GM04503 (cell line): ENCODE results near the gene ECT2.
"Not testable (repeated sequence)": the region's sequence is repeated elsewhere in the genome, so short reads cannot be mapped to it uniquely, and the experiment has no call there.

Experiments used
- DNase-seq: peaks from one replicate; pipeline ENCODE4 v3.0.0-alpha.2; 2012; ENCODE audit warnings: low read depth

ECT2 gene

DNA sequence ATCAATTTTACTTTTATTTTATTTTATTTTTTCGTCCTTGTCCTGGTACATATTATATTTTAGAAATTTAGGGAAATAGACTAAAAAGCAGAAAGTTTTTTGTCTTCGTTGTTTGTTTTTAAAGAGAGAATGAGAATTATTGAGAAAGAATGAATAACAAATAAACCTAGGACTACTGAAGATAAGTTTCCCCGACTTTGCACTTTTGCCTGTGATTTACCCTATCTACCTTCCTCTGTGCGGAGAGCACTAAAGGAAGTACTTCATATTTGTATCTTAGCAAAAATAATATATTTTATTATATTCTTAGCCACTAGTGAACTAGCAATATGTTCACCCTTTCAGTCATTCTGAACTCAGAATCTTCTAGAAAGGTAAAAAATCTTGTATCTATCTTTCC lies 60.6 kb downstream of the ECT2 start:
- DNase-seq = no peak

DNA sequence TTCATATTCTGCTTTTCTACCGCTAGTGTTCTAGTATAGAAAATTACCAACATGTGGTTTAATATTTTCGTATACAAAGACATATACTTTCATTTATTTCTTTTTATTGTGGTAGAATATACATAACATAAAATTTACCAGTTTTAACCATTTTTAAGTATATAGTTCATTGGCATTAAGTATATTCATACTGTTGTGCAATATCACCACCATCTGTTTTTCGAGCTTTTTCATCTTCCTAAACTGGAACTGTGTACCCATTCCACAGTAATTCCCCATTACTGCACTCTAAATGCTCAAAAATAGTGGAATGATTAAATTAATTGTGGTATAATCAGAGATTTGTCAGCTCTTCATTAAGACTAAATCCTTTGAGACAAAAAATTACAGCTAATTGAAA lies 62.9 kb downstream of the ECT2 start:
- no peak for DNase-seq

DNA sequence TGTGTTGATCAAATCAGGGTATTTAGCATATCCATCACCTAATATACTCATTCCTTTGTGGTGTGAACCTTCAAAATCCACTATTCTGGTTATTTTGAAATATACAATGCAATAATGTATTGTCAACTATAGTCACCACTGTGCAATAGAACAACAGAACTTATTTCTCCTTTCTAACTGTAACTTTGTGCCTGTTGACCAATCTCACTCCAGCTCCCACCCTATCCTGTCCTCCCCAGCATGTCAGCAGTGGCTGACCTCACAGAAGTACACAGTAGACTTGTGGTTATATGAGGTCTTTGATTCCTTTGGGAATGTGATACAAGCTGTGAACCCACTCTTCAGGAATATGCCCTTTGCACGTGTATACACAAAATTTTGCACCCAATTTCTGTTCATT lies 64.2 kb downstream of the ECT2 start:
- no peak for DNase-seq

DNA sequence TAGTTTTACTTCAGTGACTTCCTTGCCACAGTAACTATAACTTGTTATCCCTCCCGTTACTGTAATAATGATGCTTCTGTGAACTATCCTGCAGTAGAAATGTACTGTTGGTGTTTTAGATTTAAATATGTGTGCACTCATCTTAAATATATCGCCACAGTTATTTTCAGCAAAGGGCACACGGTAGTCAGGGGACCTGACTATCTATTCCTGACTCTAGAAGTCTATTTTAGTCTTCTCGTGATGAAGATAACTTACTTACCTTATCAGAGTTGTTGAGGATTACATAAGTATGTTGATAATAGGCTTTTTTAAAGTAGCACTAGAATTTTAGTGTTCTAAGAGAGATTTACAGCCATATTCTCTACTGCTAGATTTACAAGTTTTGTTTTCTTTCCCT lies 65.3 kb downstream of the ECT2 start:
- DNase-seq = no peak

DNA sequence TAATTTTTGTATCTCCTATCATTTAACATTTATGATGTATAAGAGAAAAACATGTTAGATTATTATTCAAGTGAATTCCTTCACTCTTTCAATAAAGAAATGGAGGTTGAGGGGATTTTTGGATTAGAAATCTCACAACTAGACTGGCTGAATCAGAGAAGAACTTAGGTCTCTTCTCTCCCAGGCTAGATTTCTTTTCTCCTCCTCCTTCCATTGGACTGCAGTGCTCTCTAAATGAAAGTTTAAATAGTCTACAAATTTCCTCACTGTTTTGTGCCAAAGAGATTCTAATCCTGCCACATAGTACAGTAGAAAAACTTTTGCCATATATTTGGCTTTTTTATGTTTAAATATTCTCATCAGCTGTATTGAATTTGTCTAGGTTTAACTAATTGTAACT lies 65.8 kb downstream of the ECT2 start:
- DNase-seq = no peak

DNA sequence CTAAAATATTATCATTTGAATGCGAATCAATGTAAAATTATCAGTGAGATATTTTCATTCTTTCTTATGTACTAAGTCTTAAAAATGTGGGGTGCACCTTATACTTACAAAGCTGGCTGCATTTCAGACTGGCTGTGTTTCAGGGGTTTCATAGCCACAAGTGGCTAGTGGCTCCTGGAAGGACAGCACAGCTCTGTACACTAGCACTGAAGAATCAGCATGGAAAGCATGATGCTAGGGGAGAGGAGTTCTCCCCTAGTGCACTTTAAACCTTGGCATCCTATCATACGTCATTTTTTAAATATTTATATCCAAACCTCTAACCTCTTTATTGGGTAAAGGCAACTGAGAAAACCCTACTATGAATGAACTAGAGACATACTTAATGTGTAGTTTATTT lies 66.4 kb downstream of the ECT2 start:
- DNase-seq = no peak

DNA sequence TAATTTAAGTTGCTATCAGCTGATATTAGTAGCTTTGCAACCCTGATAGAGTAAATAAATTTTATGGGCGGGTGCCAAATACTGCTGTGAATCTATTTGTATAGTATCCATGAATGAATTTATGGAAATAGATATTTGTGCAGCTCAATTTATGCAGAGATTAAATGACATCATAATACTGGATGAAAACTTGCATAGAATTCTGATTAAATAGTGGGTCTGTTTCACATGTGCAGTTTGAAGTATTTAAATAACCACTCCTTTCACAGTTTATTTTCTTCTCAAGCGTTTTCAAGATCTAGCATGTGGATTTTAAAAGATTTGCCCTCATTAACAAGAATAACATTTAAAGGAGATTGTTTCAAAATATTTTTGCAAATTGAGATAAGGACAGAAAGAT lies 70.0 kb downstream of the ECT2 start:
- DNase-seq = no peak

DNA sequence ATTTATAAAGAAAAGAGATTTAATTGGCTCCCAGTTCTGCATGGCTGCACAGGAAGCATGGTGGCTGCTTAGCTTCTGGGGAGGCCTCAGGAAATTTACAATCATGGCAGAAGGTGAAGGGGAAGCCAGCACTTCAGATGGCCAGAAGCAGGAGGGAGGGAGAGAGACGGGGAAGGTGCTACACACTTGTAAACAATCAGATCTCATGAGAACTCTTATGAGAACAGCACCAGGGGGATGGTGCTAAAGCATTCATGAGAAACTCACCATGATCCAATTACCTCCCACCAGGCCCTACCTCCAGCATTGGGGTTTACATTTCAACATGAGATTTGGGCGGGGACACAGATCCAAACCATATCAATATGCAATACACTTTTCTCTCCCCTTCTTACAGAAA lies 73.7 kb downstream of the ECT2 start:
- DNase-seq = no peak

DNA sequence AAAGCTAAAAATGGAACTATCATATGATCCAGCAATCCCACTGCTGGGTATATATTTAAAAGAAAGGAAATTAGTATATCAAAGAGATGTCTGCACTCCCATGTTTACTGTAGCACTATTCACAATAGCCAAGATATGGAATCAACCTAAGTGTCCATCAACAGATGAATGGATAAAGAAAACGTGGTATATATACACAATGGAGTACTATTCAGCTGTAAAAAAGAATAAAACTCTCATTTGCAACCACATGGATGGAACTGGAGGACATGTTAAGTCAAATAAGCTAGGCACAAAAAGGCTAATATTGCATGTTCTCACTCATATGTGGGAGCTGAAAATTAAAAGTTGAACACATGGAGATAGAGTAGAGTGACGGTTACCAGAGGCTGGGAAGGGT lies 76.7 kb downstream of the ECT2 start:
- DNase-seq = not testable (repeated sequence)

DNA sequence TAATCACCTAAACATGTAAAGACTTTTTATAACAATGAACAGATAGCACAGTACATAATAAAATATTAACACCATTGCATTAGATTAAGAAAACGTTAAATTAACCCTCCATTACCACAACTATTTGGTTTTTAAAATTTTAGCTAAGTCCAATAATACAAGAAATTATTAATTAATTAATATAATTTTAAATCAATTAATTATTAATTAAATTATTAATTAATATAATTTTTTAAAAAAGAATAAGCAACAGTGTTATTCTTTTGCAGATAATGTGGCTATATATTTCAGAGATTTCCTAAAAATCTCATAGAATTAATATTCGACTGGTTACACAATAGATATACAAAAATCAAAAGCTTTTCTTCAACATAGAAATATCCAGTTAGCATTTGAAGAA lies 82.5 kb downstream of the ECT2 start:
- DNase-seq = no peak

DNA sequence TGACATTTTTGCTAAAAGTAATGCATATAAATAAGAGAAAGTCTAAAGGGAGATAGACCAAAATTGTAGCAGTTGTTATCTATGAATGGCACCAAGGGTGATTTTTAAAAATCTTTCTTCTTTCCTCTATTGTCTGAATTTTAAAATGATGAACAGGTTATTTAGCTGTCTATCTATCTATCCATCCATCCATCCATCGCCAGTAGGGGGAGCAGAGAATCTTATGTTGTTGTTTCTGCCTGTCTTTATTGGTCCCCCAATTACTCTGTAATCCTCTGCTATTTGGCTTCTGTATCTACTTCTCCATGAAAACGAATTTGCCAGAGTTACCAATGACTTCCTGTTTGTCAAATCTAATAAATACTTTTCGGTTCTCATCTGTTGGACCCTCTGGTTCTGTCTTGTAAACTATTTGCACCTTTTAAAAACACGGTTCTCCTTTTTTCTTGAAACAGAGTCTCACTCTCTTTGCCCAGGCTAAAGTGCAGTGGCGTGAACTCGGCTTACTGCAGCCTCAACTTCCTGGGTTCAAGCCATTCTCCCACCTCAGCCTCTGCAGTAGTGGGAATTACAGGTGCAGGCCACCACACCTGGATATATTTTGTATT lies 86.0 kb downstream of the ECT2 start:
- DNase-seq = no peak

DNA sequence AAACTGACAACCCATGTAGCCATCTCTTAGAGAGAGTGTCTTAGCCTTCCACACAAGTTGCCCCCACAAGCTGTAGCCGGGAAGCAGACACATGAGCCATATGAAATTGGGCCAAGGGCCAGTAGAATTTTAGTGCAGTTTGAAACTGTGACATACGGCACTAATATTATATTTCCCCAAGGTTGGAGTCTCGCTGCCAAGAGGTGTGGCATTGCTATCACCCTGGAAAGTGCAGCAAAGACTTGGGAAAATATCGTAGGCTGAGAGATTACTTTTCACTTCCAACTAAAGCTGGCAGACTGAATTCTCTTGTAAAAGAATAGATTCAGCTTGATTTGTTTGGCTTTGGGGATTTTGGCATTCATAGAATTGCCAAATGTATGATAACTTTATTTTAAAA lies 89.2 kb downstream of the ECT2 start:
- no peak for DNase-seq

DNA sequence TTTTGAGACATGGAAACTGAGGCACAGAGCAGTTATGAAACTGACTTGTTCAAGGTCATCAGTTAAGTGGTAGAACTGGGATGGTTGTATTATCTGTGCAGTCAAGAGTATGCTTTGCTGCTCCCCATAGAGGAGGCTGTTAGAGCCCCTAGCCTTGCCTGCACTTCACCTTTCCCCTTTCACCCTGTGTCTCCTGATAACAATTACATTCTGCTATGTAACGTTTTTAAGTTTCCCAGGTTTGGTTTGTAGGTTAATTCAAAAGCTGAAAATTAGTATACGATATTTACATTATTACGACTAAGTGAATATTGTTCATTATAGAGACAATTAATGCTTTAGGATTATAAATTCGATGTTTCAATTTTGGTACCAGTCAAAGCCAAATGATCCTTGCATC lies 89.9 kb downstream of the ECT2 start:
- DNase-seq = no peak

DNA sequence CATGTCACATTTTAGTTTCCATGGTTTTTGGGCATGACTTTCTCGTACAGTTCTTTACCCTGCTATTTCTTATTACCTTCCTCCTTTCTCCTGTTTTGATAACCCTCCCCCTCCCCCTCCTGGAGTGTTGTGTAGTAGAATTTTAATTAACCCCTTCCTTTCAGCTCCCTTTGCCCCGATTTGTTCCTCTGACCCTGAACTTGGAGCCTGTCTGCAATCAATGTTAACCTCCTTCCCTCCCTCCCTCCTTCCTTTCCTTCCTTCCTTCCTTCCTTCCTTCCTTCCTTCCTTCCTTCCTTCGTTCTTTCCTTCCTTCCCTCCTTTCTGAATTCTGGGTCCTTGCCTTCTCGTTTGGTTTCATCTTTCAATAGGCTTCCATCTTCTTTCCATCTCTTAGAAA lies 90.4 kb downstream of the ECT2 start:
- no peak for DNase-seq

DNA sequence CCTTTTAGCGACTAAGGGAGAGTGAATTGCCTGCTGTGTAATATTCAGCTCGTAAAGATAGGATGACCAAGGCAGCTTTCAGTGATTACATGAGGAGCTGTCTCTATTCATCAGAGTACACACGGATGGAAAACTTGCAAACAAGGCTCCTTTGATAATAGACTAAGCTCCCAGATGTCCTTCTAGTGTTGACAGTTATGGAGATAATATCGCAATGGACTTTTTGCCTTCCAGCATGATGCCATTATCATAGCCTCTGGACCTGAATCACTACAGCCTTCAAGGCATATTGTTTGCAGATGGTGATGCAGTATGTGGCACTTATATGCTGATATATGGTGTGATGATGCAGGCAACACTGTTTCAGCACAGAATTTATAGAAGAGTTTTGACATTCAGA lies 93.9 kb downstream of the ECT2 start:
- no peak for DNase-seq

DNA sequence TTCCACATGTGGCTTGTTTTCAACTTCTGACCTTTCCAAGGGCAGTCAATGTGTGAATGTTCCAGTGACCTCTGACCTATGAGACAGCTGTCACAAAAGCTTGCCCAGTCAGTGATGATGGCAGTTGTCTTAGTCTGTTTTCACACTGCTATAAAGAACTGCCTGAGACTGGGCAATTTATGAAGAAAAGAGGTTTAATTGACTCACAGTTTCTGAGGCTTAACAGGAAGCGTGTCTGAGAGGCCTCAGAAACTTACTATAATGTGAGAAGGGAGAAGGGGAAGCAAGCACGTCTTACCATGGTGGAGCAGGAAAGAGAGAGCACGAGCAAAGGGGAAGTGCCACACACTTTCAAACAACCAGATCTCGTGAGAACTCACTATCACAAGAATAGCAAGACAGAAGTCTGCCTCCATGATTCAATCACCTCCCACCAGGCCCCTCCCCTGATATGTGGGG lies 95.6 kb downstream of the ECT2 start:
- DNase-seq = no peak

DNA sequence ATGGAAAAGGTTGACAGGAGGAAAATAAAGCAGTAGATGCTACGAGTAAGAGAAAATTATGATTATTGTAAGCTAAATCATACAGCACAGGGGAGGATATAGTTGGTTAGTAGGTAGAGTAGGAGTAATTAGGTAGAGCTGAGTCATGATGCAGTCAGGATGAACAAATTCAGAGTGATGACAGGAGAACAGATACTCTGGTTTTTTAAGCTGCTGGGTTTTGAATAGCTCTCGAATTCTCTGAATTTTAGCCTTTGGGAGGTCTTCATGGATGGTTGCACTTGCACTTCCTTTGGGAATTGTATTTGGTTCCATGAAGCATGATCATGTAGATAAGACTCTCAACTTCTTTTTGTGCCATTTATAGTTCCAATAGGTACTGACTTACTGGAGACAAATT lies 96.2 kb downstream of the ECT2 start:
- no peak for DNase-seq

DNA sequence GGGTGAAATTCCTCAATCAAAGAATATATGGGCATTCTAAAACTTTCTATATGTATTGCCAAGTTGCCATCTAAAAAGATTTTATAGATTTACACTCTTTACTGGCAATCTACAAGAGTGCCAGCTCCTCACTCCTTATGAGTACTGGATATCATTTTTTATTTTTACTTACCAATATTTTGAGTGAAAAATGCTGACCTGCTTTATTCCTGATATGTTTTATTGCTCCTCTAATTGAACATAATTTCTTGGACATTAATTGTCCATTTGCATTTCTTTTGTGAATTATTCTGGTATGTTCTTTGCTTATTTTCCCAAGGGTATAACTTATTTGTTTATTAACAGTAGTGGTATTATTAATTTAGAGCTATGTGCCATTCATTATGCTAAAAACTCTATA lies 96.8 kb downstream of the ECT2 start:
- DNase-seq = no peak

DNA sequence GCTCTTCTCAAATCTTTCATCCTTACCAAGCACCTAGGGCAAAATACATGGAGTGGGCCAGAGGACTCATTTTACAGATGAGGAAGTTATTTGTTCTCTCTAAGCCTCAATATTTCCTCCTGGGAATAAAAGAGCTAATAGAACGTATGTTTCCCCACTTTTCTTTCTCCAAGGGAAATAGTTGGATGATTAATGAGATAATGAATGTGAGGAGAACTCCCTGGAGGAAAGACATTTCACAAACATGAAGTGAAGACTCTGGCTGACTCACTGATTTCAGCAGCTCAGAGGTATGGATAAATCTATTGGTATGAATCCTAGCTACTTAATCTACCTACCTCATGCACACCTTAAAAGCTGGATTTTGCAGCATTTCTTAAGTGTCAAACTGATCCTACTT lies 98.4 kb downstream of the ECT2 start:
- peak; percentile 34 for DNase-seq

DNA sequence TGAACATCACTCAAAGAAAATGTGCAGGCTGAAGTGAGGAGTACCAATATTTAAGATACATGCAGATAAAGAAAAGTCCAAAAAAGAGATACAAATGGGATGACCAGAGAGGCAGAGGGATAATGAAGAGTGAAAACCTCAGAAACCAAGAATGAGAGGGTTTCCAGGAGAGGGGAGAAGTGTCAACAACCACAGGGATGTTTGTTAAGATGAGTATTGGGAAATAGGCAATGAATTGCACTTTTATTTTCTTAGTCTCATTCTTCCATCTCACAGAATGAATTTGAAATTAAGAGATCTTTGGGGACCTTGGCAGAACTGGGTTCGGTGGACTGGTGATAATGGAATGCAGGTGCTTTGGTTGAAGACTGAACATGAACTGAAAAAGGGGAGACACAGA lies 102.5 kb downstream of the ECT2 start:
- DNase-seq = no peak

DNA sequence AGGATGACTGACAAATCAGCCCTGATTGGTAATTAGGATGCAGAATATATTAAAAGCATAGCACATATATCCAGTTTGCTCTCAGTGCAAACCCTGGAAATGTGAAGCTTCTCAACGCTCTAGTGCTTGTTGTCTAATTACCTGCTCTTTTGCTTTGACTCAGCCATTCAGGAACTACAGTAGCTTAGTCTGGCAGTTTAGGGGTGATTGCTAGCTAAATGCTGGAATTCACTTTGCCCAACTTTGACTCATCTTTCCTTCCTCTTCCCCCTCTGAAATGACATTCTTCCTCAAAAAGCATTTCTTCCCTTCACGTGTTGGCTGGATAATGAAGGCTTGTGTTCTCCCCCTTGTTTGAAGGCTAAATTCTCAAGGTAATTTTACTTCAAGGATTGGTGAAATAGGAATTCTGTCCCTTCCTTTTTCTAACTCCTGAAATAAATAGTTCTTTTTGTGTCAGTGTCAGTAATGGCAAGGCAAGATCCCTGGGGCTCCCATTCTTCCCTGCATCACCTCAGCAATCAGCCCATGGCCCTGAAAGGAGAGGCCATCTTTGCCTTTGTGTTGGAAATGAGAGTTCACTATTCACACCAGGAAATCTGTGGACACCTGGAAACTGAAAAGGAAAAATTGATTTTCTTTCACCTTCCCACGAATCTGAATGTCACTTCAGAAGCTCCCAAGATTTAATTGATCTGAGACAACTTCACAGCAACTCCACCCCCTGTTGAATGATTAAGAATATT lies 103.6 kb downstream of the ECT2 start:
- no peak for DNase-seq

DNA sequence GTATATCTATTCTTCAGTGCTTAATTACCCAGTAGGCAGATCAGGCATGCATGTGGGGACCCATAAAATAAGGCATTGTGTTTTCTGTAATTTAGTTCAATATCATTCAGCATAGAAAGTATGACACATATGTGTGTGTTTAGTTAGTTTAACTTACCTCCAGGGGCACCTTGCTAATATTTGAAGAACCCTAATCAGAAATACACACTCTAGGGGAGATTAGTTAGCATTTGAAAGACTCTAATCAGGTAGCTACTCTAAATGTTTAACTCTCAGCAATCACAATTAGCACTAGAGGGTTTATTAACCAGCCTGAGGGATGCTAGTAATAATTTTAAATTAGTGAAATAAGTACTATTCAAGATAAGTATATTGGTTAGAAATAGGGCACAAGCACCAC lies 104.5 kb downstream of the ECT2 start:
- no peak for DNase-seq

DNA sequence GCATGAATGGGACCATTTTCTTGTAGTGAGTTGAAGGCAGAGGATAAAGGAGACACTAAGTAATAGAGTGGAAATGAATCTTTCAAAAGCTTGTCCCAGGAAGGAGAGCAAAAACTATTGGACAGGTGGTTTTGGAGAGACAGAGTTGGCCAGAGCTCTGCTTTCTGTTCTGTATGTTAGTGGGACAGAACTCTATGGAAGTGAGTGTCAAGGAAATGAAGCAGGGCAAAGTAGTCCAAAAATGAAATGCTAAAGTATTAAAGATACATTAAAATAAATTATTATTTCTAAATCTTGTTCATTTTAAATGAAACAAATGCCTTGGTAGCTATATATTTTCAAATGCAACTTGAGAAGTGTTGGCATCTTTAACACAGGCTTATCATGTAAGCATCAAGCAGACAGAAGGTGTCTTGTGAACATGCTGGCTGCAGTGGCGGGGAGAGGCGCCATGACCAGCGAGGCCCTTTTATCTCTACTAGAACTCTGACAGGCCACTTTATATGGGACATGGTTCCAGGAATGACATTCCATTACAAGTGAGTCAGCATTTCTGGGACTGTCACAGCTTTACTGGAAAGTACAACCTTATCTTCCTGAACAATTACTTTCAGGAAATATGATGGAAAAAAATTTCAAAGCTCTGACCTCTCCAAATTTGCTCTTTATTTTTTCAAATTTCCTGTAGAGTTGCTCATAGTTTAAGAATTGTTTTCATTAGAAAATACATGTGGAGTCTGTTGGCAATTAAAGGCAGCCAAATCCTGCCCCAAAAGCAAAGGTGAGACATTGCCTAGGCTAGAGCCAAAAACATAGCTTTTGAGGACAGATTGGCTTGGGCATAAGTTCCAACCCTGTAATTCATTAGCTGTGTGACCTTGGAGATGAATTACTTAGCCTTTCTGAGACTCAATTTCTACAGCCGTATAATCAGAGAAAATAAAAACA lies 106.5 kb downstream of the ECT2 start:
- DNase-seq = no peak
